Kidney epithelial cell (primary cell): ENCODE results near the gene ZBTB18. TPM values are rescaled to one million over a fixed set of nuclear protein-coding genes. Genes with fewer than 3 reads are reported as not detected.

Experiments
- DNase-seq: peaks from one replicate; pipeline ENCODE4 v3.0.0-alpha.2; 2010; ENCODE audit warnings: low read depth
- H3K27me3 ChIP-seq: 2 replicates; pipeline ENCODE4 v1.6.0; 2011; ENCODE audit warnings: low read length; ENCODE audit not compliant: control insufficient read depth, insufficient read depth
- H3K36me3 ChIP-seq: 2 replicates; pipeline ENCODE4 v1.5.1; 2011; ENCODE audit warnings: low read length; ENCODE audit not compliant: control insufficient read depth, insufficient read depth
- H3K4me3 ChIP-seq: 2 replicates; pipeline ENCODE4 v1.5.1; 2011; ENCODE audit warnings: low read depth, mild to moderate bottlenecking, control low read depth, low read length
- total RNA-seq: library from RNA; depleted of rRNA; stranded (reverse); fragments of >200 nt; gene quantifications from 2 replicates; pipeline ENCODE4 v1.2.3, GENCODE V29; 2015
- TF ChIP-seq, protein P1 (sequence below): IDR thresholded peaks from 2 replicates; pipeline ENCODE4 v1.5.1; 2011; ENCODE audit warnings: mild to moderate bottlenecking, moderate library complexity, low read length, control low read depth, inconsistent platforms; ENCODE audit not compliant: insufficient read depth, poor library complexity, severe bottlenecking

The ZBTB18 gene
- 7.9 and 8.7 TPM in 2 replicates for total RNA-seq

DNA sequence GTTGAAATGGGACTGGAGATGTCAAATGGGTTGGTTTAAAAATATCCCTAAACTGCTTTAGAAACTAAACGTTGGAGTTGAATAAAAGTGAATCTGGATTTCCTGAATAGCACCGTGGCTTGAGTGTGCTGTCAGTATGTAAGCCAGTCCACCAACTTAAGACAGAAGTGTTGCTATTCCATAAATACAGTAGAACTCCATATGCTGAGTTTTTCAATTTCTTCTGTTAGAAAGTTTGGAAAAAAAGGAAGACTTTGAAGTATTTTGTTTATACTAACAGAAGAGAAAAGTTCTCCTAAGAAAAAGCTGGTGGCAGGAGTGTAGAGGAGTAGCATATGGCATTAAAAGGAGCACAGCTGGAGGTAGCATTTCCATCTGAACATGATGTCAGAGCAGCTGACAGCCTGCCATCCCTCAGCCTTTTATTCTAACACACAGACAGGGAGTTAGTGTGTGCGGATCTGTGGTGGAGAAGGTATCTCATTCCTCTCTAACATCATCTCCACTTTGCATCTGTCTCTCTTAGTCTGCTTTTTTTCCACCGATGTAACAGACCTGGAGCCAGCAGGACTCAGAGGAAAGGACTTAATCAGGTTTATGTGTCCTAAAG is at the start of gene ZBTB18:
TSS of gene ZBTB18 (plus strand) at position 449 of the 610 bp plus-strand sequence. CDS start at position 598, 149 bp downstream.
- TF ChIP-seq, protein P1, sequence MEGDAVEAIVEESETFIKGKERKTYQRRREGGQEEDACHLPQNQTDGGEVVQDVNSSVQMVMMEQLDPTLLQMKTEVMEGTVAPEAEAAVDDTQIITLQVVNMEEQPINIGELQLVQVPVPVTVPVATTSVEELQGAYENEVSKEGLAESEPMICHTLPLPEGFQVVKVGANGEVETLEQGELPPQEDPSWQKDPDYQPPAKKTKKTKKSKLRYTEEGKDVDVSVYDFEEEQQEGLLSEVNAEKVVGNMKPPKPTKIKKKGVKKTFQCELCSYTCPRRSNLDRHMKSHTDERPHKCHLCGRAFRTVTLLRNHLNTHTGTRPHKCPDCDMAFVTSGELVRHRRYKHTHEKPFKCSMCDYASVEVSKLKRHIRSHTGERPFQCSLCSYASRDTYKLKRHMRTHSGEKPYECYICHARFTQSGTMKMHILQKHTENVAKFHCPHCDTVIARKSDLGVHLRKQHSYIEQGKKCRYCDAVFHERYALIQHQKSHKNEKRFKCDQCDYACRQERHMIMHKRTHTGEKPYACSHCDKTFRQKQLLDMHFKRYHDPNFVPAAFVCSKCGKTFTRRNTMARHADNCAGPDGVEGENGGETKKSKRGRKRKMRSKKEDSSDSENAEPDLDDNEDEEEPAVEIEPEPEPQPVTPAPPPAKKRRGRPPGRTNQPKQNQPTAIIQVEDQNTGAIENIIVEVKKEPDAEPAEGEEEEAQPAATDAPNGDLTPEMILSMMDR = no peak
- Histone ChIP-seq H3K27me3 (no peaks in the 10 kb centered on the region), H3K4me3 (peak within 1 kb of the TSS; percentile 75), H3K36me3 (peaks cover 3% of the 10 kb centered on the region)
- no peak for DNase-seq

DNA sequence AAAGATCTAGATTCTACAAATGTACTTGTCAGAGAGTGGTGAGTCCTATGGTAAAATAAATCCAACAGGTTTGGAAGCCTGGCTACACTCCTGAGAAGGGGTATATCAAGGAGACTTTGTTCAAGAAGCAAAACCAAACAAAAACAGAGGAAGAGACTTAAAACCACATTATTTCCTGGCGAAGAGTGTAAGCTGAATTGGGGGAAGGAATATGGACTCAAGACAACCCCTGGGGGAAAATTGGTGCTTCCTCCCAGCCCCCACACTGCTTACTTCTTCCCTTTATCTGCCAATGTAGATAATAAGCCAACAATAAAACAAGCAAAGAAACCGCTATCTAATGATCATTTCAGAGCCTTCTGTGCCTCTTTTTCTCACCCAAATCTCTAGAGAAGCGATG is 48.4 kb upstream of the ZBTB18 start:
- no peaks in the 10 kb centered on the region for H3K36me3 ChIP-seq
- TF ChIP-seq, protein P1 = no peak
- no peak for DNase-seq
- H3K4me3 ChIP-seq = no peak overlapping the region
- peaks cover 3% of the 10 kb centered on the region for H3K27me3 ChIP-seq

DNA sequence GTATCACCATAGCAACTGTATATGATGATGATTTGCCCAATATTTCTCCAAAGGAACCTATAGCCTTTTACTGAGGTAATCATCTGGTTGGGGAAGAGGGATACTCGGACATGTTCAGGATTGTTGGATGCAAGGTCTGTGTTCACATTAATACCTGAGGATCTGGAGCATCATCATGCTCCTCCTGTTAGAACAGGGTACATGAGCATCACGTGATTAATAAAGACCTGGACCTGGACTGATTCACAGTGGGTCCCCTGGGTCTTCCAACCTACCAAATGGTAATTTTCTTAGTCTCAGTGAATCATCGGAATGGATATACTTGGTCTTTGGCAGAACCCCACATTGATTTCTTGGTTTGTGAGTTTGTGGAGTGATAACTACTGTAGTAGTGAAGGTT is 45.6 kb upstream of the ZBTB18 start:
- Histone ChIP-seq H3K27me3 (peaks cover 3% of the 10 kb centered on the region), H3K4me3 (no peak overlapping the region), H3K36me3 (no peaks in the 10 kb centered on the region)
- no peak for DNase-seq
- TF ChIP-seq, protein P1 = no peak

DNA sequence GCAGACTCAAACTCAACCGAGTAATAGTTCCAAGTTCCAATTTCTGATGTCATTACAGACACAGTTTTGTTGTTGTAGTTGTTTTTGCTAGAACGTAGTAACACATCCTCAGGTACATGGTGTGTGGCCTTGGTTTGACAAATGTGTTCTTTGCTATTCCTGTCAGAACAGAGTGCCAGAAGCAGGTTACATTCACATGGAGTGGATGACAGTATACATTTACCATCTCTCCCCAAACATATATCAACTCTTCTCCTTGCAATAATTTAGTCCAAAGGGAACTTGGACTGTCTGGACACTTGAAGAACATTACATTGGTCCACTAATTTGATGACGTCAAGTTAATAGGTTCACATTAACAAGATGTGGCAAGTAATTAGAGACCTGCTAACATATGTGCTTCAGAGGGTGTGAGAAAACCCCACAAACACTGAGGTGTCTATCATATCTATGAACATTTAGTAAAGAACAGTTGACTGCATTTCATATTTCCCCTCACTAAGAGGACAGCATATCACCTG is 44.6 kb upstream of the ZBTB18 start:
- TF ChIP-seq, protein P1 = no peak
- Histone ChIP-seq H3K27me3 (peaks cover 3% of the 10 kb centered on the region), H3K4me3 (no peak overlapping the region), H3K36me3 (no peaks in the 10 kb centered on the region)
- DNase-seq = no peak

DNA sequence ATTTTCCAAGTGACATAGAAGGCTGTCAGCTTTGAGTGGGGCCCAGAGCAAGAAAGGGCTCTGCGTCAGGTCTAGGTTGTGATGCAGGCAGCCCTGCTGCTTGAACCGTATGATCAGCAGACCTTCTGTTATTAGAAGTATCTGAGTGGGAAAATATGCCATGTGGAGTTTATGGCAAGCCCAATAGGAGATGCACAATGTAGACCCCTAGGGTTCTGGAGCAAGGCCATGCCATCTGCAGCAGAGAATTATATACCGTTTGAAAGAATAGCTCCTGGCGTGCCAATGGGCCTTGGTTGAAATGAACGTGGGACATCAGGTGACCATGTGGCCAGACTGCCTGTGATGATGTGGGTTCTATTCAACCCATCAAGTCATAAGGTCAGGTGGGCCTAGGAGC is 44.1 kb upstream of the ZBTB18 start:
- H3K27me3 ChIP-seq = peaks cover 3% of the 10 kb centered on the region
- TF ChIP-seq, protein P1 = no peak
- no peak for DNase-seq
- no peak overlapping the region for H3K4me3 ChIP-seq
- H3K36me3 ChIP-seq = no peaks in the 10 kb centered on the region

DNA sequence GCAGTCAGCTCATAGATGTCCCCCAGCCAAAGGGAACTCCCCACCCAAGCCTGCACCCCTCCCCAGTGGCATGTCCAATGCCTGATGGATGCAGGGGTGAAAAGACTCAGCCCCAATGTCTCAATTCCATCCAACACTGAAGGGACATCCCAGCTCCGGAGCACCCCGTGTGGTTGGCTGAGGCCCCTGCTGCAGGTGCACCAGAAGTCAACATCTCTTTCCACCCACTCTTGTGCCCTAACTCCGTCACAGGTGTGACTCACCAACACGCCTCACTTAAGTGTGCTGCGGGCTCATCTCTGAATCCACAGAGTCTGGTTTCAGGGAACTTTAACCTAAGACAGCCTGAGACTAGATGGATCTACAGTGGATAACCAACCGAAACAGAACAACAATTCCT is 40.9 kb upstream of the ZBTB18 start:
- Histone ChIP-seq H3K27me3 (no peaks in the 10 kb centered on the region), H3K4me3 (no peak overlapping the region), H3K36me3 (no peaks in the 10 kb centered on the region)
- TF ChIP-seq, protein P1 = peak; percentile 23
- DNase-seq = no peak
